Measurements from ENCODE around the gene RAB11FIP4.

RAB11FIP4 gene

GRCh38 chr17:31385428-31386285 is 5.8 kb upstream of the RAB11FIP4 start:
- Histone ChIP-seq H3K9me3 (replicated peaks in 1 of 11) (no peaks in the 10 kb centered on the region), H3K27me3 (peaks cover 2 to 14% (median 9%) of the 10 kb centered on the region in 11 experiments; a peak in 20 of 22 replicates), H3K36me3 (peaks cover 0 to 15% (median 0%) of the 10 kb centered on the region in 11 experiments; a peak in 4 of 22 replicates), H3K9ac (no peak overlapping the region), H3K4me3 (no peak overlapping the region), H3K4me1 (peaks cover 0 to 7% (median 2%) of the 10 kb centered on the region in 10 experiments; a peak in 9 of 20 replicates), H3K4me2 (peak overlapping the region in 1 of 11 experiments; percentile 40; a peak in 1 of 22 replicates), H3K27ac (no peak overlapping the region), H4K20me1 (peaks cover 0 to 13% (median 0%) of the 10 kb centered on the region in 11 experiments; a peak in 4 of 22 replicates)
- no peak for TF ChIP-seq Cebpa-rat (IDR thresholded peaks at IDR 0.05)

- peaks cover 0 to 13% (median 0%) of the 10 kb centered on the region in 11 experiments; a peak in 4 of 22 replicates for H3K36me3 ChIP-seq
- TF ChIP-seq Cebpa-rat (IDR thresholded peaks at IDR 0.05): peak in 2 of 11 experiments; percentile 55 to 63; a peak in 2 of 22 replicates
- peaks cover 0 to 17% (median 0%) of the 10 kb centered on the region in 11 experiments; a peak in 4 of 22 replicates for H4K20me1 ChIP-seq
- H3K27me3 ChIP-seq: peaks cover 9 to 21% (median 16%) of the 10 kb centered on the region in 11 experiments; a peak in 20 of 22 replicates
- peak overlapping the region in 1 of 11 experiments; percentile 40; a peak in 1 of 22 replicates for H3K4me2 ChIP-seq
- H3K9ac ChIP-seq: no peak overlapping the region
- H3K27ac ChIP-seq: no peak overlapping the region
- H3K4me1 ChIP-seq: peaks cover 0 to 10% (median 7%) of the 10 kb centered on the region in 10 experiments; a peak in 11 of 20 replicates
- no peak overlapping the region for H3K4me3 ChIP-seq
- H3K9me3 ChIP-seq (replicated peaks in 1 of 11): no peaks in the 10 kb centered on the region
These were observed 4.9 kb upstream of the RAB11FIP4 start for GRCh38 chr17:31386542-31387075.

- Histone ChIP-seq H3K4me3 (no peak overlapping the region), H3K4me1 (peaks cover 4 to 15% (median 12%) of the 10 kb centered on the region in 10 experiments; a peak in 19 of 20 replicates), H3K4me2 (no peak overlapping the region), H3K36me3 (peaks cover 0 to 5% (median 0%) of the 10 kb centered on the region in 11 experiments; a peak in 3 of 22 replicates), H3K27me3 (peaks cover 14 to 30% (median 22%) of the 10 kb centered on the region in 11 experiments; a peak in 21 of 22 replicates), H3K27ac (no peak overlapping the region), H4K20me1 (peaks cover 0 to 21% (median 3%) of the 10 kb centered on the region in 11 experiments; a peak in 12 of 22 replicates), H3K9me3 (replicated peaks in 1 of 11) (no peaks in the 10 kb centered on the region), H3K9ac (no peak overlapping the region)
- no peak for TF ChIP-seq Cebpa-rat (IDR thresholded peaks at IDR 0.05)
These were observed 4.0 kb upstream of the RAB11FIP4 start for GRCh38 chr17:31387438-31387837.

- Histone ChIP-seq H3K4me3 (no peak overlapping the region), H3K27me3 (peaks cover 17 to 39% (median 31%) of the 10 kb centered on the region in 11 experiments; a peak in 21 of 22 replicates), H3K4me1 (peaks cover 8 to 22% (median 14%) of the 10 kb centered on the region in 10 experiments; a peak in 19 of 20 replicates), H3K4me2 (no peak overlapping the region), H3K9me3 (replicated peaks in 1 of 11) (no peaks in the 10 kb centered on the region), H3K36me3 (no peaks in the 10 kb centered on the region), H3K9ac (no peak overlapping the region), H4K20me1 (peaks cover 0 to 30% (median 13%) of the 10 kb centered on the region in 11 experiments; a peak in 13 of 22 replicates), H3K27ac (no peak overlapping the region)
- no peak for TF ChIP-seq Cebpa-rat (IDR thresholded peaks at IDR 0.05)
These were observed 3.1 kb upstream of the RAB11FIP4 start for GRCh38 chr17:31388351-31388750.

- H3K36me3 ChIP-seq: no peaks in the 10 kb centered on the region
- no peaks in the 10 kb centered on the region for H3K9me3 ChIP-seq (replicated peaks in 1 of 11)
- no peak overlapping the region for H3K4me2 ChIP-seq
- no peak for TF ChIP-seq Cebpa-rat (IDR thresholded peaks at IDR 0.05)
- no peak overlapping the region for H3K27ac ChIP-seq
- H3K9ac ChIP-seq: no peak overlapping the region
- peaks cover 8 to 22% (median 14%) of the 10 kb centered on the region in 10 experiments; a peak in 19 of 20 replicates for H3K4me1 ChIP-seq
- H3K4me3 ChIP-seq: no peak overlapping the region
- H3K27me3 ChIP-seq: peaks cover 17 to 44% (median 32%) of the 10 kb centered on the region in 11 experiments; a peak in 21 of 22 replicates
- peaks cover 0 to 31% (median 18%) of the 10 kb centered on the region in 11 experiments; a peak in 15 of 22 replicates for H4K20me1 ChIP-seq
These were observed 2.5 kb upstream of the RAB11FIP4 start for GRCh38 chr17:31388770-31389656.

GRCh38 chr17:31389657-31390381 is 1.7 kb upstream of the RAB11FIP4 start:
- Histone ChIP-seq H3K27me3 (peaks cover 17 to 44% (median 32%) of the 10 kb centered on the region in 11 experiments; a peak in 21 of 22 replicates), H3K36me3 (no peaks in the 10 kb centered on the region), H3K27ac (no peak overlapping the region), H3K4me2 (0 out of 22 replicates have a peak overlapping the region, but pooled peaks of 1 of the 11 experiments have one; percentile 84), H3K9me3 (replicated peaks in 1 of 11) (no peaks in the 10 kb centered on the region), H3K9ac (no peak overlapping the region), H4K20me1 (peaks cover 0 to 31% (median 18%) of the 10 kb centered on the region in 11 experiments; a peak in 15 of 22 replicates), H3K4me1 (peaks cover 8 to 22% (median 14%) of the 10 kb centered on the region in 10 experiments; a peak in 19 of 20 replicates), H3K4me3 (no peak overlapping the region)
- no peak for TF ChIP-seq Cebpa-rat (IDR thresholded peaks at IDR 0.05)

GRCh38 chr17:31390426-31390747 is 1.1 kb upstream of the RAB11FIP4 start:
- no peak for TF ChIP-seq Cebpa-rat (IDR thresholded peaks at IDR 0.05)
- H4K20me1 ChIP-seq: peaks cover 0 to 31% (median 18%) of the 10 kb centered on the region in 11 experiments; a peak in 15 of 22 replicates
- peaks cover 17 to 44% (median 32%) of the 10 kb centered on the region in 11 experiments; a peak in 21 of 22 replicates for H3K27me3 ChIP-seq
- peak overlapping the region in 3 of 10 experiments; percentile 58 to 68 (median 62); a peak in 3 of 20 replicates for H3K4me3 ChIP-seq
- H3K27ac ChIP-seq: no peak overlapping the region
- peaks cover 8 to 22% (median 14%) of the 10 kb centered on the region in 10 experiments; a peak in 19 of 20 replicates for H3K4me1 ChIP-seq
- peak overlapping the region in 8 of 11 experiments; percentile 84 to 97 (median 92); a peak in 15 of 22 replicates for H3K4me2 ChIP-seq
- H3K9ac ChIP-seq: peak overlapping the region in 2 of 11 experiments; percentile 77; a peak in 1 of 22 replicates
- H3K9me3 ChIP-seq (replicated peaks in 1 of 11): no peaks in the 10 kb centered on the region
- H3K36me3 ChIP-seq: no peaks in the 10 kb centered on the region

Data from BLaER1 treated with 17β-estradiol and CSF1 and Interleukin-3, amounts not matched to agents 10 nM and 100 nM (cell line).